Trophoblast cell (in vitro differentiated cells and primary cell): ENCODE results near the gene S100A9.

Experiments used
- DNase-seq, 2 donors: peaks; one replicate each; pipeline ENCODE4 v3.0.0-alpha.2; 2016
- H2AFZ ChIP-seq: 2 replicates; pipeline ENCODE4 v1.6.1; 2013; ENCODE audit warnings: low read length, moderate library complexity, mild to moderate bottlenecking; ENCODE audit not compliant: insufficient read depth, poor library complexity
- H2AK5ac ChIP-seq: 2 replicates; pipeline ENCODE4 v1.6.1; 2013; ENCODE audit warnings: mild to moderate bottlenecking, low read length
- H2BK120ac ChIP-seq: 2 replicates; pipeline ENCODE4 v1.6.1; 2013; ENCODE audit warnings: low read length, mild to moderate bottlenecking, moderate library complexity; ENCODE audit not compliant: insufficient read depth, poor library complexity
- H2BK12ac ChIP-seq: 2 replicates; pipeline ENCODE4 v1.6.1; 2013; ENCODE audit warnings: mild to moderate bottlenecking, low read length, moderate library complexity
- H2BK5ac ChIP-seq: 2 replicates; pipeline ENCODE4 v1.6.1; 2013; ENCODE audit warnings: low read length, low read depth, moderate library complexity, mild to moderate bottlenecking; ENCODE audit not compliant: poor library complexity
- H3K14ac ChIP-seq: 2 replicates; pipeline ENCODE4 v1.6.1; 2013; ENCODE audit warnings: mild to moderate bottlenecking, low read length
- H3K18ac ChIP-seq: 2 replicates; pipeline ENCODE4 v1.6.1; 2013; ENCODE audit warnings: mild to moderate bottlenecking, low read length
- H3K23ac ChIP-seq: 2 replicates; pipeline ENCODE4 v1.6.1; 2013; ENCODE audit warnings: low read length
- H3K27ac ChIP-seq: 2 replicates; pipeline ENCODE4 v1.5.1; 2013; ENCODE audit warnings: low read depth, mild to moderate bottlenecking, inconsistent platforms, low read length, moderate library complexity
- H3K27me3 ChIP-seq: 2 replicates; pipeline ENCODE4 v1.6.1; 2013; ENCODE audit warnings: inconsistent platforms, mild to moderate bottlenecking, low read length, moderate library complexity; ENCODE audit not compliant: insufficient read depth
- H3K36me3 ChIP-seq, 2 experiments: 1 replicate in 1 of 2; 2 replicates in 1 of 2; pipeline ENCODE4 v1.6.1; 2013; ENCODE audit warnings: low read length in 2 of 2, mild to moderate bottlenecking in 2 of 2, moderate library complexity in 1 of 2; ENCODE audit not compliant: insufficient read depth in 2 of 2, control insufficient read depth in 1 of 2
- H3K4ac ChIP-seq: 2 replicates; pipeline ENCODE4 v1.6.1; 2013; ENCODE audit warnings: low read depth, mild to moderate bottlenecking, low read length, moderate library complexity
- H3K4me1 ChIP-seq, 2 experiments: 1 replicate in 1 of 2; 2 replicates in 1 of 2; pipeline ENCODE4 v1.6.1; 2013; ENCODE audit warnings: low read length in 2 of 2, mild to moderate bottlenecking in 2 of 2, moderate library complexity in 1 of 2; ENCODE audit not compliant: insufficient read depth in 2 of 2, control insufficient read depth in 1 of 2
- H3K4me2 ChIP-seq: 2 replicates; pipeline ENCODE4 v1.6.1; 2013; ENCODE audit warnings: inconsistent platforms, mild to moderate bottlenecking, low read length, moderate library complexity
- H3K4me3 ChIP-seq: 2 replicates; pipeline ENCODE4 v1.5.1; 2013; ENCODE audit warnings: mild to moderate bottlenecking, low read depth, low read length, inconsistent platforms
- H3K79me1 ChIP-seq: one replicate; pipeline ENCODE4 v1.6.1; 2013; ENCODE audit warnings: low read length
- H3K79me2 ChIP-seq: 2 replicates; pipeline ENCODE4 v1.6.1; 2013; ENCODE audit warnings: low read length, mild to moderate bottlenecking; ENCODE audit not compliant: control insufficient read depth, insufficient read depth, poor library complexity
- H3K9ac ChIP-seq: 2 replicates; pipeline ENCODE4 v1.6.1; 2013; ENCODE audit warnings: mild to moderate bottlenecking, low read length
- H3K9me3 ChIP-seq: 2 replicates; pipeline ENCODE4 v1.6.1; 2013; ENCODE audit warnings: low read depth, mild to moderate bottlenecking, control low read depth, inconsistent platforms, low read length; ENCODE audit not compliant: insufficient read depth
- H4K12ac ChIP-seq: 2 replicates; pipeline ENCODE4 v1.6.1; 2013; ENCODE audit warnings: low read depth, mild to moderate bottlenecking, low read length, moderate library complexity
- H4K8ac ChIP-seq: 2 replicates; pipeline ENCODE4 v1.6.1; 2013; ENCODE audit warnings: low read depth, mild to moderate bottlenecking, low read length, moderate library complexity
- H4K91ac ChIP-seq: one replicate; pipeline ENCODE4 v1.6.1; 2013; ENCODE audit warnings: low read depth, mild to moderate bottlenecking, low read length, moderate library complexity
- WGBS: extraction: QIAGEN DNeasy Blood & Tissue Kit; methylation state at CpG from one replicate; pipeline ENCODE4 v1.1.7; 2013; ENCODE audit warnings: missing lambda C conversion rate; ENCODE audit not compliant: insufficient read length, insufficient coverage; ENCODE audit errors: extremely low coverage; 5-methylcytosine and 5-hydroxymethylcytosine counted together

Gene S100A9

DNA sequence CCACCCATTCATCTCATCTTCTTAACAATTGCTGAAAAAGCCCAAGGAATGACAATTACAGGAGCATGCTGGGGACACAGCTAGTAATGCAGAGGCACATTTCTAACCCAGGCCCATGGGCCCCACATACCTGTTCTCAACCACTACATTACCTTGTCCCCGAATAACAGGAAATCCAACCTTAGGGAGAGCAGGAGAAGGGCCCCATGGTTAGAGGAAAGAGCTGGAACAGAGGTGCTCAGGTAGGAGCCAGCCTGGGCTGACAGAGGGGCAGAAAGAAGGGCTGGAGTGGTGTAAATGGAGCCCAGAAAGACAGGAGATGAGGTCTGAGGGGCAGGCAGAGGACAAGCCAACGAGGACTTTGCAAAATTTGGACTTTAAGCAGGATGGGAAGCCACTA, 44.6 kb downstream of the S100A9 start:
- no peak overlapping the region for H2AK5ac ChIP-seq
- no peak overlapping the region for H3K18ac ChIP-seq
- H2BK12ac ChIP-seq, result no peak overlapping the region
- no peak overlapping the region for H2BK5ac ChIP-seq
- no peak overlapping the region for H3K4me3 ChIP-seq
- H3K9ac ChIP-seq, result no peak overlapping the region
- no peak overlapping the region for H3K23ac ChIP-seq
- H4K8ac ChIP-seq, result no peak overlapping the region
- no CpG with 5 or more reads among the region's 2 CpGs for WGBS
- no peaks in the 10 kb centered on the region for H3K4me1 ChIP-seq
- H2BK120ac ChIP-seq, result no peak overlapping the region
- no peak overlapping the region for H4K91ac ChIP-seq
- no peak overlapping the region for H2AFZ ChIP-seq
- no peaks in the 10 kb centered on the region for H3K27me3 ChIP-seq
- no peak overlapping the region for H3K14ac ChIP-seq
- no peaks in the 10 kb centered on the region for H3K79me2 ChIP-seq
- H4K12ac ChIP-seq, result no peak overlapping the region
- H3K27ac ChIP-seq, result no peak overlapping the region
- no peaks in the 10 kb centered on the region for H3K9me3 ChIP-seq
- H3K4me2 ChIP-seq, result no peak overlapping the region
- no peak for DNase-seq
- no peaks in the 10 kb centered on the region for H3K36me3 ChIP-seq
- no peaks in the 10 kb centered on the region for H3K79me1 ChIP-seq
- H3K4ac ChIP-seq, result no peak overlapping the region

DNA sequence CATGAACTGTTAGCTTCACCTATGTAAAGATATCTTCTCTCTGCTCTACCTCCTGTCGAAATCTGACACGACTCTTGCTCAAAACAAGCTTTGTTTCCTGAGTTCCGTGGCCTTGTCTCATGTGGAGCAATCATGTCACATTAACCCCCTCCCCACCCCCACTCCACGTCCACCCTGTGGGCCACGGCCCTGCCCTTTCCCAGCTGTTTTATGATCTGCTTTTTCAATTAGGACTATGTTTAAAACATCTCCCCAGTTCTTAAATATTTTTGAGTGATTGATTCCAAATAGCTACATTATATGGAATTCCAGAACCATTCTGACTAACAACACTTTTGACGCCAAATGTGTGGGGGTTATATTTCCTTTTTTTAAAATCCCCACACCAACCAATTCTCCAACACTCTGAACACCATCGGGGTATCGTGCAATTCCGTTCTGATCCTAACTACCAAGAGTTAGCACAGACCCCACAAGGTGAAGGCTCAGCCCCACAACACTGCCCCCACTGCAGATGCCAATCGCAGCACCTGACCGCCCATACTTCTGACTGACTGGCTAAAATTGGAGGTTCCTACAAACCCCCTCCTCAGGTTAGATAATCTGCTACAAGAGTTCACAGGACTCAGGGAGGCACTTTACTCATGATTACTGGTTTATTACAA, 45.9 kb downstream of the S100A9 start:
- no CpG with 5 or more reads among the region's 11 CpGs for WGBS
- H3K14ac ChIP-seq, result no peak overlapping the region

DNA sequence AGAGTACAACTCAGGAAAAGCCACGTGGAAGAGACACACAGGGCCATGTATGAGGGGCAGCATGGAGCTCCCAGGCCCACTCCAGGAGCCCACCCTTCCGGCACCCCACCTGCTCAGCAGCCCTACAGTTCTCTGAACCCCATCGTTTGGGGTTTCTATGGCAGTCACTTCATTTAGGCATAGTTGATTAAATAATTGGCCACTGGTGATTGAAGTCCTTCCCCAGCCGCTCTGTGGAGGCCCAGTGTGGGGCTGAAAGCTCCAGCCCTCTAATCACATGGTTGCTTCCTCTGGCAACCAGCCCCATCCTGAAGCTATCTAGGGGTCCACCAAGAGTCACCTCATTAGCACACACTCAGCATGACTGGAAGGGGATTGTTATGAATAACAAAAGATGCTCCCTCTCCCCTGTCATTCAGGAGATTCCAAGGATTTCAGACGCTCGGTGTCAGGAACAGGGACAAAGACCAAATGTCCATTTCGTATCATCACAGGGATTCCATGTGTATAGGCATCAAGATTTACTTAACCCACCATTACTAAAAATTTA, 46.5 kb downstream of the S100A9 start:
- no peak overlapping the region for H3K4me3 ChIP-seq
- H3K4me1 ChIP-seq, result no peaks in the 10 kb centered on the region
- H4K12ac ChIP-seq, result no peak overlapping the region
- H2AFZ ChIP-seq, result no peak overlapping the region
- H3K9me3 ChIP-seq, result no peaks in the 10 kb centered on the region
- no peaks in the 10 kb centered on the region for H3K79me2 ChIP-seq
- H2BK12ac ChIP-seq, result no peak overlapping the region
- H2BK120ac ChIP-seq, result no peak overlapping the region
- no peak overlapping the region for H3K4ac ChIP-seq
- no peak overlapping the region for H4K91ac ChIP-seq
- H2BK5ac ChIP-seq, result no peak overlapping the region
- H3K23ac ChIP-seq, result no peak overlapping the region
- H3K27ac ChIP-seq, result no peak overlapping the region
- no peaks in the 10 kb centered on the region for H3K79me1 ChIP-seq
- H2AK5ac ChIP-seq, result no peak overlapping the region
- H4K8ac ChIP-seq, result no peak overlapping the region
- no peak for DNase-seq
- H3K27me3 ChIP-seq, result no peaks in the 10 kb centered on the region
- H3K36me3 ChIP-seq, result no peaks in the 10 kb centered on the region
- no CpG with 5 or more reads among the region's 7 CpGs for WGBS
- H3K14ac ChIP-seq, result no peak overlapping the region
- H3K4me2 ChIP-seq, result no peak overlapping the region
- no peak overlapping the region for H3K18ac ChIP-seq
- H3K9ac ChIP-seq, result no peak overlapping the region

More for the DNA sequence above, 45.9 kb downstream of the S100A9 start:
- no peaks in the 10 kb centered on the region for H3K36me3 ChIP-seq
- no peak overlapping the region for H3K27ac ChIP-seq
- no peak overlapping the region for H2AK5ac ChIP-seq
- no peak overlapping the region for H3K4me2 ChIP-seq
- no peak overlapping the region for H3K23ac ChIP-seq
- no peak for DNase-seq
- H3K4me1 ChIP-seq, result no peaks in the 10 kb centered on the region
- no peaks in the 10 kb centered on the region for H3K79me2 ChIP-seq
- H3K9ac ChIP-seq, result no peak overlapping the region
- no peak overlapping the region for H3K4me3 ChIP-seq
- no peak overlapping the region for H4K12ac ChIP-seq
- no peaks in the 10 kb centered on the region for H3K79me1 ChIP-seq
- H2AFZ ChIP-seq, result no peak overlapping the region
- no peak overlapping the region for H4K8ac ChIP-seq
- no peak overlapping the region for H2BK12ac ChIP-seq
- H3K9me3 ChIP-seq, result no peaks in the 10 kb centered on the region
- no peak overlapping the region for H4K91ac ChIP-seq
- H2BK5ac ChIP-seq, result no peak overlapping the region
- no peak overlapping the region for H3K18ac ChIP-seq
- no peak overlapping the region for H2BK120ac ChIP-seq
- no peak overlapping the region for H3K4ac ChIP-seq
- no peaks in the 10 kb centered on the region for H3K27me3 ChIP-seq

DNA sequence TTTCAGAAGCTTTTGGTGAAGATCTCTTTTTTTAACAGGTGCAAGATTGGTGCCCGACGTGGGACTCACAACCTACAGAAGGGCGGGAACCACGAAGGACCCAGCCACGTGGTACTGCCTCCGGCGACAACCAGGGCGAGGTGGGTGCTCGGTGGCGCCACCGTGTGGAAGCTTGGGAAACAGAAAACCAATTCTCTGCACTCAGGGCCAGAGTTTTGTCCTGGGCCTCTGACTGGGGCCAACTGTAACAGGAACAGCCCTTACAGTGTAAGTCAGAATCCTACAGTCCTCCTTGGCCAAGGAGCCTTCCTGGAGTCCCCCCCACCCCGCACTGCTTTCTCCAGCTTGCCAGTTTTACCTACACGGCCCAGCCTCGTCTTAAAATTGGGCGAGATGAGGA, 47.1 kb downstream of the S100A9 start:
- no CpG with 5 or more reads among the region's 15 CpGs for WGBS
- no peak overlapping the region for H4K12ac ChIP-seq
- no peak overlapping the region for H4K8ac ChIP-seq

More for the DNA sequence above, 47.1 kb downstream of the S100A9 start:
- peak; percentile 55 to 78 for DNase-seq
- H3K4me1 ChIP-seq, result no peaks in the 10 kb centered on the region
- no peaks in the 10 kb centered on the region for H3K27me3 ChIP-seq
- no peak overlapping the region for H3K9ac ChIP-seq
- H2BK120ac ChIP-seq, result no peak overlapping the region
- no peaks in the 10 kb centered on the region for H3K9me3 ChIP-seq
- H3K79me2 ChIP-seq, result no peaks in the 10 kb centered on the region
- no peak overlapping the region for H3K27ac ChIP-seq
- no peak overlapping the region for H3K18ac ChIP-seq
- H2AFZ ChIP-seq, result no peak overlapping the region
- H3K4ac ChIP-seq, result no peak overlapping the region
- H3K4me3 ChIP-seq, result no peak overlapping the region
- no peak overlapping the region for H2AK5ac ChIP-seq
- H3K23ac ChIP-seq, result no peak overlapping the region
- no peak overlapping the region for H4K91ac ChIP-seq
- no peak overlapping the region for H3K14ac ChIP-seq
- H2BK12ac ChIP-seq, result no peak overlapping the region
- no peak overlapping the region for H2BK5ac ChIP-seq
- no peak overlapping the region for H3K4me2 ChIP-seq
- no peaks in the 10 kb centered on the region for H3K79me1 ChIP-seq
- H3K36me3 ChIP-seq, result no peaks in the 10 kb centered on the region
